Measurements from ENCODE around the gene TRPC3.
A peak's percentile ranks its signal among the peaks of the same experiment; 100 is the strongest.

Gene TRPC3

GRCh38 chr4:121950680-121951520 is 960 bp downstream of the TRPC3 start:
- under 1% methylated on average over 59 of the region's 76 CpGs for WGBS
- peak overlapping the region; percentile 15 to 98 for H2BK12ac ChIP-seq (ENCODE audit: low read length in 2 of 2)
- no peaks in the 10 kb centered on the region for H3K9me3 ChIP-seq (ENCODE audit: control insufficient read depth, low read length)
- H2BK120ac ChIP-seq (ENCODE audit: low read depth, low read length): peak overlapping the region; percentile 80
- H2AFZ ChIP-seq (ENCODE audit: low read depth, low read length): peak overlapping the region; percentile 33
- peak overlapping the region; percentile 1 for H4K8ac ChIP-seq (ENCODE audit: low read length)
- H3K14ac ChIP-seq (ENCODE audit: low read length in 2 of 2): peak overlapping the region in 1 of 2 experiments; percentile 35
- peak overlapping the region; percentile 43 to 96 for H3K23ac ChIP-seq (ENCODE audit: low read length in 2 of 2)
- no peak overlapping the region for H2AK5ac ChIP-seq (ENCODE audit: low read length, severe bottlenecking)
- H3K9ac ChIP-seq (ENCODE audit: low read length): peak overlapping the region; percentile 79
- no peaks in the 10 kb centered on the region for H3K36me3 ChIP-seq (ENCODE audit: control insufficient read depth in 1 of 2, insufficient read depth in 2 of 2, low read depth in 1 of 2, low read length in 2 of 2)
- DNase-seq: peak; percentile 51
- no peaks in the 10 kb centered on the region for H3K79me1 ChIP-seq (replicated peaks; ENCODE audit: low read length, poor library complexity, severe bottlenecking)
- no peak overlapping the region for H2BK5ac ChIP-seq (ENCODE audit: low read depth, low read length, poor library complexity, severe bottlenecking)
- H3K4me3 ChIP-seq (ENCODE audit: insufficient read depth in 1 of 2, low read depth in 1 of 2, low read length in 2 of 2): peak overlapping the region; percentile 65 to 86
- peak overlapping the region; percentile 44 for H2BK15ac ChIP-seq (ENCODE audit: low read depth, poor library complexity, severe bottlenecking)
- peak overlapping the region; percentile 74 for H4K91ac ChIP-seq (ENCODE audit: low read length)
- H3K27me3 ChIP-seq (ENCODE audit: control insufficient read depth in 1 of 2, insufficient read depth in 1 of 2, low read length in 2 of 2): peaks cover 10 to 25% of the 10 kb centered on the region in 2 experiments
- peak overlapping the region; percentile 52 to 91 for H3K18ac ChIP-seq (ENCODE audit: low read depth in 1 of 2, low read length in 2 of 2)
- H3K27ac ChIP-seq (ENCODE audit: low read length, poor library complexity, severe bottlenecking): no peak overlapping the region
- peak overlapping the region; percentile 98 for H3K4me2 ChIP-seq (ENCODE audit: low read length, poor library complexity, severe bottlenecking)
- H3K4me1 ChIP-seq (ENCODE audit: control insufficient read depth, insufficient read depth, low read depth, low read length): peaks cover 12% of the 10 kb centered on the region
- H3K4ac ChIP-seq (ENCODE audit: low read depth in 1 of 2, low read length in 2 of 2): peak overlapping the region in 1 of 2 experiments; percentile 19

GRCh38 chr4:121950212-121950679 is 1.6 kb downstream of the TRPC3 start:
- H4K91ac ChIP-seq (ENCODE audit: low read length): no peak overlapping the region
- no peak overlapping the region for H4K8ac ChIP-seq (ENCODE audit: low read length)
- H3K4me2 ChIP-seq (ENCODE audit: low read length, poor library complexity, severe bottlenecking): peak overlapping the region; percentile 98
- no peaks in the 10 kb centered on the region for H3K9me3 ChIP-seq (ENCODE audit: control insufficient read depth, low read length)
- H3K79me1 ChIP-seq (replicated peaks; ENCODE audit: low read length, poor library complexity, severe bottlenecking): no peaks in the 10 kb centered on the region
- H2AFZ ChIP-seq (ENCODE audit: low read depth, low read length): no peak overlapping the region
- no peak overlapping the region for H2BK12ac ChIP-seq (ENCODE audit: low read length in 2 of 2)
- peaks cover 10 to 25% of the 10 kb centered on the region in 2 experiments for H3K27me3 ChIP-seq (ENCODE audit: control insufficient read depth in 1 of 2, insufficient read depth in 1 of 2, low read length in 2 of 2)
- no peak overlapping the region for H2BK120ac ChIP-seq (ENCODE audit: low read depth, low read length)
- H2BK15ac ChIP-seq (ENCODE audit: low read depth, poor library complexity, severe bottlenecking): no peak overlapping the region
- peak overlapping the region; percentile 79 for H3K9ac ChIP-seq (ENCODE audit: low read length)
- no peak overlapping the region for H2BK5ac ChIP-seq (ENCODE audit: low read depth, low read length, poor library complexity, severe bottlenecking)
- H3K36me3 ChIP-seq (ENCODE audit: control insufficient read depth in 1 of 2, insufficient read depth in 2 of 2, low read depth in 1 of 2, low read length in 2 of 2): no peaks in the 10 kb centered on the region
- no peak overlapping the region for H3K4ac ChIP-seq (ENCODE audit: low read depth in 1 of 2, low read length in 2 of 2)
- 1% methylated on average over 34 of the region's 34 CpGs for WGBS
- no peak overlapping the region for H3K23ac ChIP-seq (ENCODE audit: low read length in 2 of 2)
- DNase-seq: peak; percentile 80
- no peak overlapping the region for H3K27ac ChIP-seq (ENCODE audit: low read length, poor library complexity, severe bottlenecking)
- H3K4me3 ChIP-seq (ENCODE audit: insufficient read depth in 1 of 2, low read depth in 1 of 2, low read length in 2 of 2): peak overlapping the region; percentile 65 to 86
- H2AK5ac ChIP-seq (ENCODE audit: low read length, severe bottlenecking): no peak overlapping the region
- no peak overlapping the region for H3K14ac ChIP-seq (ENCODE audit: low read length in 2 of 2)
- H3K4me1 ChIP-seq (ENCODE audit: control insufficient read depth, insufficient read depth, low read depth, low read length): peaks cover 12% of the 10 kb centered on the region
- no peak overlapping the region for H3K18ac ChIP-seq (ENCODE audit: low read depth in 1 of 2, low read length in 2 of 2)

- 78% methylated on average over 1 of the region's 3 CpGs for WGBS
Measured at GRCh38 chr4:121946644-121947043, 5.2 kb downstream of the TRPC3 start.

GRCh38 chr4:121943941-121944340 is 7.9 kb downstream of the TRPC3 start:
- no peaks in the 10 kb centered on the region for H3K4me1 ChIP-seq (ENCODE audit: control insufficient read depth, insufficient read depth, low read depth, low read length)
- DNase-seq: peak; percentile 11
- H3K4me3 ChIP-seq (ENCODE audit: insufficient read depth in 1 of 2, low read depth in 1 of 2, low read length in 2 of 2): no peak overlapping the region
- no peak overlapping the region for H2AFZ ChIP-seq (ENCODE audit: low read depth, low read length)
- no peak overlapping the region for H4K8ac ChIP-seq (ENCODE audit: low read length)
- no peak overlapping the region for H3K27ac ChIP-seq (ENCODE audit: low read length, poor library complexity, severe bottlenecking)
- no peak overlapping the region for H3K4me2 ChIP-seq (ENCODE audit: low read length, poor library complexity, severe bottlenecking)
- no peak overlapping the region for H4K91ac ChIP-seq (ENCODE audit: low read length)
- H3K79me1 ChIP-seq (replicated peaks; ENCODE audit: low read length, poor library complexity, severe bottlenecking): no peaks in the 10 kb centered on the region
- no peak overlapping the region for H2BK15ac ChIP-seq (ENCODE audit: low read depth, poor library complexity, severe bottlenecking)
- no peaks in the 10 kb centered on the region for H3K36me3 ChIP-seq (ENCODE audit: control insufficient read depth in 1 of 2, insufficient read depth in 2 of 2, low read depth in 1 of 2, low read length in 2 of 2)
- no peak overlapping the region for H2AK5ac ChIP-seq (ENCODE audit: low read length, severe bottlenecking)
- no peak overlapping the region for H2BK12ac ChIP-seq (ENCODE audit: low read length in 2 of 2)
- peaks cover 0 to 20% of the 10 kb centered on the region in 2 experiments for H3K27me3 ChIP-seq (ENCODE audit: control insufficient read depth in 1 of 2, insufficient read depth in 1 of 2, low read length in 2 of 2)
- no peak overlapping the region for H3K9ac ChIP-seq (ENCODE audit: low read length)
- H3K18ac ChIP-seq (ENCODE audit: low read depth in 1 of 2, low read length in 2 of 2): peak overlapping the region in 1 of 2 experiments; percentile 4
- 44% methylated on average over 4 of the region's 4 CpGs for WGBS
- no peak overlapping the region for H3K14ac ChIP-seq (ENCODE audit: low read length in 2 of 2)
- no peak overlapping the region for H2BK5ac ChIP-seq (ENCODE audit: low read depth, low read length, poor library complexity, severe bottlenecking)
- H3K4ac ChIP-seq (ENCODE audit: low read depth in 1 of 2, low read length in 2 of 2): no peak overlapping the region
- no peak overlapping the region for H3K23ac ChIP-seq (ENCODE audit: low read length in 2 of 2)
- no peak overlapping the region for H2BK120ac ChIP-seq (ENCODE audit: low read depth, low read length)
- no peaks in the 10 kb centered on the region for H3K9me3 ChIP-seq (ENCODE audit: control insufficient read depth, low read length)

More at GRCh38 chr4:121946644-121947043, 5.2 kb downstream of the TRPC3 start:
- Histone ChIP-seq H2BK12ac (ENCODE audit: low read length in 2 of 2) (no peak overlapping the region), H4K91ac (ENCODE audit: low read length) (no peak overlapping the region), H3K4ac (ENCODE audit: low read depth in 1 of 2, low read length in 2 of 2) (no peak overlapping the region), H3K4me2 (ENCODE audit: low read length, poor library complexity, severe bottlenecking) (no peak overlapping the region), H2BK120ac (ENCODE audit: low read depth, low read length) (no peak overlapping the region), H3K4me3 (ENCODE audit: insufficient read depth in 1 of 2, low read depth in 1 of 2, low read length in 2 of 2) (no peak overlapping the region), H3K27ac (ENCODE audit: low read length, poor library complexity, severe bottlenecking) (no peak overlapping the region), H3K79me1 (replicated peaks; ENCODE audit: low read length, poor library complexity, severe bottlenecking) (no peaks in the 10 kb centered on the region), H2AFZ (ENCODE audit: low read depth, low read length) (no peak overlapping the region), H3K4me1 (ENCODE audit: control insufficient read depth, insufficient read depth, low read depth, low read length) (peaks cover 10% of the 10 kb centered on the region), H3K36me3 (ENCODE audit: control insufficient read depth in 1 of 2, insufficient read depth in 2 of 2, low read depth in 1 of 2, low read length in 2 of 2) (no peaks in the 10 kb centered on the region), H3K23ac (ENCODE audit: low read length in 2 of 2) (no peak overlapping the region), H2BK15ac (ENCODE audit: low read depth, poor library complexity, severe bottlenecking) (no peak overlapping the region), H2AK5ac (ENCODE audit: low read length, severe bottlenecking) (no peak overlapping the region), H3K9ac (ENCODE audit: low read length) (no peak overlapping the region), H3K9me3 (ENCODE audit: control insufficient read depth, low read length) (no peaks in the 10 kb centered on the region), H3K27me3 (ENCODE audit: control insufficient read depth in 1 of 2, insufficient read depth in 1 of 2, low read length in 2 of 2) (peaks cover 0 to 6% of the 10 kb centered on the region in 2 experiments), H3K14ac (ENCODE audit: low read length in 2 of 2) (no peak overlapping the region), H3K18ac (ENCODE audit: low read depth in 1 of 2, low read length in 2 of 2) (no peak overlapping the region), H2BK5ac (ENCODE audit: low read depth, low read length, poor library complexity, severe bottlenecking) (no peak overlapping the region), H4K8ac (ENCODE audit: low read length) (no peak overlapping the region)
- DNase-seq: no peak

All from mesenchymal stem cell (in vitro differentiated cells and primary cell).